Activated CD4-positive, CD25-positive, alpha-beta regulatory T cell treated with anti-CD3 and anti-CD28 coated beads, Interleukin-2, amount 50 U/mL, for 24 hours (primary cell): ENCODE data around the gene WNT3A.

ENCODE experiments used
- ATAC-seq, 2 donors: fragments of 150-1000 bp; cut with Tn5 transposase; one replicate each; pipeline ENCODE4 v1.10.0; 2021; ENCODE audit warnings: mild to moderate bottlenecking in 1 of 2, moderate library complexity in 1 of 2

Gene WNT3A

GRCh38 chr1:228071839-228072657, 65.2 kb downstream of the WNT3A start:
- peak in 1 of 2 donors; percentile 9 for ATAC-seq

DNA sequence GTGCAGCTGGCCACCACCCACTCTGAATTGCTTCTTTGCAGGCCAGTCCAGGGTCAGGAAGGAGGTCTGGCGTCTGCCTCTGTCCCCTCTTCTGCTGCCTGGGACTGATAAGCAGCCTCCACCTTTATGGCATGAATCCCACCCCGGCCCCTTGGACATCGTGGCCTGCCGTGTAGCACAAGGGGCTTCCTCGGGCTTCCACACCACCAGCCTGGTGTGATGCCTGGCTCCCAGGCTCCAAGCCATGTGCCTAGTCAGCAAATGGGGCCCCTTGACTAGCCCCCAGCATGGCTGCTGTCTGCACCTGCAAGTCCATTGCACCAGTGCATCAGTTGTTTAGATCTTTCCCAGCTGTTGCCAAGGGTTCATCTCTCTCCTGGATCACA, 65.9 kb downstream of the WNT3A start:
- no peak for ATAC-seq

DNA sequence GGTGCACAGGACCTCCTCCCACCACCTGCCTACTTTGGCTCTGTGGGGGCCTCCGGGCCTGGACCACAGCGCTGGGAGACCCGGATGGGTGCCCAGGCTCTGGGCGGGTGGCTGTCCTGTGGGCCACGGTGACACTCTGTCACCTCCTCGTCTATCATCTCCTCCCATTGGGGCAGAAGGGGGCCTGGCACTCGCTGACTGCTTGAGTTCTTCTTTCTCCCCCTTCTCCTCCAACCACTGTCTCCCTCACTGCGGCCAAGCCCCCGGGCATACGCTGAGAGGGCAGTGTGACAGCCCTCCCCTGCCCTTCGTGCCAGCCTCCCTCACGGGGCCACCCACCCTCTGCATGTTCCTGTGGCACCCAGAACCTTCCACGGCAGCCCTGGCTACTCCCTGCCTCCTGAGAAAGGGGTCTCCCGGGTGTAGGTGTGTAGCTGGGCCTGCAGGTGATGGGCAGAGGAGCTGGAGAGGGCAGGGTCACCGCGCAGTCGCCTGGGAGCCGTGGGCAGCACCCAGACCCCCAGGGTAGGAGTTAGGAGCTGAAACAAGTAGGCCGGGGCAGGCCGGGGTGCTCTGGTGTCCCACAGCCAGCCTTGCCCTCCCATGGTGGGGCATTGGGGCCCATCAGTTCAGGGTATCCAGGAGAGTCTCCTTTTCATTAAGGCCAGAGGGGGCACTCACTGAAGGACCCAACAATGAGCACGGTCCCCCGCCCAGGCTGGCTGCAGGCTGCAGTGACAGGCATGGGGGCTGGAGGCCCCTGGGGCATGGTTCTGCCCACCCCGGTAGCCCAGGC, 66.5 kb downstream of the WNT3A start:
- no peak for ATAC-seq

DNA sequence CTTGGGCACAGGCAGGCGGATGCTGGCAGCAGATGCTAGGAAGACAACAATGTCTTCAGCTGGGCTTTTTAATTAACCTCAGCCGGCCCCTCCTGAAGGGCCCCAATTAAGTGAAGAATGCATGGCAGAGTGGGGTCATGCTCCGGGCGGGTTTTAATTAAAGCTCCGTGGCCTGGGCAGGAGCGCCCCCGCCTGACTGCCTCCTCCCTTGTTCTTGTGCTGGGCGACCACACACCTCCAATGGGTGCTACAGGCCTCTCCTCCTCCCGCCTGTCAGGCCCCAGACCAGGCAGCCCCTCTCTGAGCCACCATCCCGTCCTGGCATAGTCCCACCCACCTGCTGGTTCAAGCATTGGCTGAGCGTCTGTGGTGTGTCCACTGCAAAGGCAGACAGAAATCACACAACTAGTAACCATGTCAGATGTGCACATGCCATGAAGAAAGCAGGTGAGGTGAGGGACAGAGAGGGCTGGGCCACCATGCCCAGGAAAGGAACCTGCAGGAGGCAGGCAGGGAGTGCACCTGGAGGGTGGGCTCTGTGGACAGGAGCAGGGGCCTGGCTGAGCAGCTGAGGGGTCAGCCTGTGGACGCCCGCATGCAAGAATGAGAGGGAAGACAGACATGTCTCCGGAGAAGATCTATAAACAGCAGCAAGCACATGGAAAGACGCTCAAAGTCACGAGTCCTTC, 67.2 kb downstream of the WNT3A start:
- no peak for ATAC-seq

DNA sequence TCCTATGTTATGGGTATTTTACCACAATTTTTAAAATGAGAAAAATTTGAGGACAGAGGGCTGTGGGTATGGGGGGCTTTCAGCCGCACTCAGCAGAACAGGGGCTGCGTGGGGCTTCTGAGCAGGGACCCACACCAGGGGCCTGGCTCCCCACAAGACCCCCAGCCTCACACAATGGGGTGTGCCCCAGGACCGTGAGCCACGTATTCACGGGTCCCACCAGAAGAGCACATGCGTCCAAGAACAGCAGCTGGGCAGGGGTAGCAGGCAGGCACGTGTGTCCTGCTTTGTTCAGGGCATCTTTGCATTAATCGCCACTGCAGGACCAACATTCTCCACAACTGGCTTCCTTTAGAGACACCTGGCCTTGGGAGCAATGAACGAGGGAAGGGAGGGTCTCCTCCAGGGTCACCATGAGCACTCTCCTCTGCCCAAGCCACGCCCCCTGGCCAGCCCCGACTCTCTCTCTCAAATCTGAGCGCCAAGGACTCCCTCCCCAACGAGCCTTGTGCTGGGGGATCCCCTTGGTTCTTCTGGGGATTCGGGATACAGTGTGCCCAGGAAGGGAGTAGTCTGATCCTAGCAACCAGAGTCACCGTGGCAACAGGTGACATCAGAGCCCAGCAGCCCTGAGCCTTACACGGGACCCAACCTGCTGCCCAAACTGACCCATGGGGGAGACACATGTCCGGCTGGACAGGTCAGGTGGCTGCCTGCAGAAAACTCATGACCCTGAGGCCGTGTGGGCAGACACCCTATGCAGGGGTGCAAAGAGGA, 68.3 kb downstream of the WNT3A start:
- ATAC-seq: no peak

- ATAC-seq: no peak
Observed at GRCh38 chr1:228075801-228076271, 69.0 kb downstream of the WNT3A start.

DNA sequence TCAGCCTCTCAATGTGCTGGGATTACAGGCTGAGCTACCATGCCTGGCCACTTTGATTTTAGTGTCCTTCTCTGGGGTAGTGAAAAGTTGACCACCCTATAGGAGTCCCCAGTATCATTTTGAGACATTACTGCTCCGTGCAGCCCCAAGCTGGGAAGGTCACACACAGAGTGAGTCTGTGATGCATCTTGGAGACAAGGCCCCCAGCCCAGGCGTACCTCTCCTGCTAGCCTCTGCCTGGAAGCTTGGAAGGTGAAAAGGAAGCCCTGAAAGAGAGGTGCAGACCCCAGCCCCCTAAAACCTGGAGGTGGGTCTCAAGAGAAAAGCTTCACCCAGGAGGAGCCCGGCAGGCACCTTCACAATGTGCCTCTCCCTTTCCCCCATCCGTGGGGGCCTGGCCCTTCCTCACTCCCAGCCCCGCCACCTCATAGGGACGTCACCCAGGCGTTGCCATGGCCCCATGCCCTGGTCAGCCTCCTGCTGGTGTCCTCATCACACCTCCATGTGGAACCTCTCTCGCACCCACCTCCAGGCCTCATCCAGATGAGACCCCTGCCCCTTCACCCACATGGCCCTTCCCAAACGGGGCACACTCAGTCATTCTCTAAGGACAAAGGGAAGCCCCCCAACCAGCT, 70.1 kb downstream of the WNT3A start:
- no peak for ATAC-seq

- no peak for ATAC-seq
Observed at GRCh38 chr1:228077565-228078330, 71.0 kb downstream of the WNT3A start.

GRCh38 chr1:228079013-228079412, 72.2 kb downstream of the WNT3A start:
- no peak for ATAC-seq

GRCh38 chr1:228079601-228080263, 72.9 kb downstream of the WNT3A start:
- ATAC-seq: no peak

GRCh38 chr1:228081144-228081543, 74.3 kb downstream of the WNT3A start:
- no peak for ATAC-seq

DNA sequence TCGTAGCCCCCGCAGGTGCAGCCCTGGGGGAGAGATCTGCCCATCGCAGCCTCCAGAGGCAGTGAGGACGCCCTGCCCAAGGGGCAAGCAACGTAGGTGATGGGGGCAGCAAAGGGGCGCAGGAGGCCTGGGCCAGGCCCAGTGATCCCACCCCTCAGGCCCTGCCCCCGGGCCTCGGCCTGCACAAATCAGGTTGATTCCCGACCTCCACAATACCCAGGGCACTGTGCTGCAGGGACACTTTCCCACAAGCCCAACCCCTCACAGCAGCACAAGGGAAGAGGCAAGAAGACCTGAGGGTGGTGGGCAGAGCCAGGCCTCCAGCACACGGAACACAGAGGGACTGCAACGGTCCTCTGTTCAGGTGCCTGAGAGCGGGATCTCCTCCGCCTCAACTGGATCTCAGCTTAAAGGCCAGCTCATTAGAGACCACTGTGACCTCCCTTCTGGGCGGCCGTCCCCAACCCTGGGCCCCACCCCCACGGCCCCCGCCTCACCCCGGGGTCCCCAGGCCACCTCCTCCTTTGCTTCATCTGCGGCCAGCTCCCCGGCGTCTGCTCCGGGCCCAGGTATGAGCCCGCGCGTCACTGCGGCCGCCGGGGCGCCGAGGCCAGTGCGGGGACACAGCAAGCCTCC, 74.9 kb downstream of the WNT3A start:
- ATAC-seq: peak; percentile 1 to 6

GRCh38 chr1:228082214-228082917, 75.6 kb downstream of the WNT3A start, which contains the start of gene ARF1:
Gene ARF1, plus strand, starts transcription at chr1:228082708. Its CDS starts 14,407 bp downstream, at chr1:228097115.
- peak; percentile 79 to 88 for ATAC-seq

DNA sequence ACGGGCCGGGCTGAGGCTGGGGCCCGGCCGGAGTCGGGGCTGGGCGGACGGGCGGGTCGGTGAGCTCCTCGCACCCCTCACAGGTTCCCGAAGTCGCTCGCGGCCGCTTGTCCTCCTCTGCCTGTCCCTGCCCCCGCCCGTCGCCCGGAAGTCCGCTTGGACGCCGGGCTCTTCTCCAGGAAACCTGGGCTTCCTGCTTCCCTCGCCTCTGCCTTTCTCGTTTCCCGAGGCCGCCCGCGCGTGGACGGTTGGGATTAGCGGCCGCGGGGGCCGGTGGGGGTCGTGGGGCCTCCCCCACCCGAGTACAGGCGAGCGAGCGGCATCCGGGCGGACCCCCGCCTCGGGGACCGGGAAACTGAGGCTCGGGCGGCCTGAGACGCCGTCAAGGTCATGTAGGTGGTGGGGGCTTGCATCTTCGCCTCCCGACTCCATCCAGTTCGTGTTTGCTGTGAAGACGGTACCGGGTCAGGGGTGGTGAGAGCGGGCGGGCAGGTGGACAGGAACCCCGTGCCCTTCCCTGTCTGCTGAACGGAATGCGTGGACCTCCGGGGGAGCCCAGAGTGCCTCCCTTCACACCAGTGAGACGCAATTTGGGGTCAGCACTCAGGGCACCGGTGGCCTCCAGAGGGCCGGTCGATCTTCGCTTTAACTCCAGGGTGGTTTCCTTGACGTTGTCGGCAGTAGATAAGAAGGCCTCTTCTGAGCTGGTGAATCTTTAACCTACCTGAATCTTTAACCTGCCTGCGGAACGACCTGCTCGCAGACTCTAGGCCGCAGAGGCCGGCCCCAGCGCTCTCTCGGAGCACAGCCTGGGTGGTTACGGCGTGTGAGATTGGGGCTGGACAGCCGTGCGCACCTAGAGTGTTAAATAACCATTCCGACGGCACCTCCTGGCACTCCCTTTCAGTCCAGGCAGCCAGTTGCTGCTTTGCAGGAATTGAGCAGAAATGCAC, 76.4 kb downstream of the WNT3A start:
- ATAC-seq: peak; percentile 5 to 11

DNA sequence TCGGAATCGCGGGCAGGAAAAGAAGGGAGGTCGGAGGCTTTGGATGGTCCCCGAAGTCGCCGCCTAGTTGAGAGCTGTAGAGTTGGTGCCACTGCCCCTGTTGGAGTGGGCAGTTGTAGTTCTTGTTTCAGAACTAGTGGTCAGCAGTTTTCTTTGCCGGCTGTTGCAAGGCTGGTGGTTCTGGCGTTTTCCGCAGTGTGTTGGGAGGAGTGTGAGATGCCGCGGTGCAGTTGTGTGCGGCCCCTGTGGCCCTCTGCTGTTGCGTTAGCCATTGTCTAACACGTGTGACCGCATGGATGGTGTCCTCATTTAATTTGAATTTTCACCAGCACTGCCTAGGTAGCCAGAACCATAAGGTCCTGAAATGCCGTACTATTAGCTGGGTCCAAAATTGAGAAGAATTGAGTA, 77.1 kb downstream of the WNT3A start:
- no peak for ATAC-seq

DNA sequence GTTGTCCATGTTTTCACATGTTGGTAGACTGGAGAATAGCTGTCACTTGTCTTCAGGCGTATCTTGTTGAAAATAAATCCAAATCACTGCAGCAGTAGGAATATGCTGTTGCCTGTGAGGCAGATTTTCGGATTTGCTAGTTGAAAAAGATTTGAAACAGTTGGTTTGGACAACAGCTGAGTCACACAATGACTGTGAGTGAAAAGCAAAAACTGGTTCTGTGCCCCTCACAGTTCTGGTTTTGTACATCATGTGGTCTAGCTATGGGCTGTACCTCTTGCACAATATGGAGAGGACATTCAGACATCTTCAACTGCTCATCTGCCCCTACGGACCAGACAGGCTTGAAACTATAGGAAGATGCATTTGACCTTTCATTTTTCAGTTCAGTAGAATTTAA, 77.5 kb downstream of the WNT3A start:
- ATAC-seq: peak; percentile 13 to 50

DNA sequence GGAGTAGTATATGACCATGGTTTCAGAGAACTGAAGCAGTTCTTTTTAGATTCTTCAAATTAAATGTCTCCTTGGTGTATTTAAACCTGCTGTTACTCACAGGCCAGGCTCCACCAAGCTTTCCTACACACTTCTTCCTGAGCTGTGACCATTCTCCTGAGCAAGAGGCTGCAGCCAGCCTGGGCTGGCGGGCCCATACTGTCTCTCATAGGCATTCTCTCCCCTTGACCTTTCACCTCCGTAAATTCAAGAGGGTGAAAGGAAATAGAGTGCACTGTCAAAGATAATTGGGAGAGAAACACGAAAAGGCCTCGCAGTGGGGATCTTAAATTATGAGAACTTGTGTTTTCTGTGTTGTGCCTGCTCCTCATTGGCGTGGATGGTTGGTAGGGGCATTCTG, 78.0 kb downstream of the WNT3A start:
- ATAC-seq: no peak
